ENCODE data around the gene EIF4E1B.

The EIF4E1B gene

GRCh38 chr5:176691524-176691923 lies 61.0 kb downstream of the EIF4E1B start:
- DNase-seq (no peak), ATAC-seq (no peak)

GRCh38 chr5:176692326-176692725 lies 61.9 kb downstream of the EIF4E1B start:
- no peak for DNase-seq
- no peak for ATAC-seq

GRCh38 chr5:176692839-176693476 lies 62.5 kb downstream of the EIF4E1B start:
- ATAC-seq (no peak), DNase-seq (no peak)

- ATAC-seq (no peak), DNase-seq (no peak)
Measured at GRCh38 chr5:176693477-176693851, 63.0 kb downstream of the EIF4E1B start.

- DNase-seq (no peak), ATAC-seq (no peak)
Measured at GRCh38 chr5:176694146-176694545, 63.7 kb downstream of the EIF4E1B start.

GRCh38 chr5:176694631-176695030 lies 64.2 kb downstream of the EIF4E1B start:
- DNase-seq = no peak
- no peak for ATAC-seq

GRCh38 chr5:176695073-176695472 lies 64.6 kb downstream of the EIF4E1B start:
- ATAC-seq = no peak
- DNase-seq = no peak

Data from stimulated activated naive CD8-positive, alpha-beta T cell treated with anti-CD3 and anti-CD28 coated beads, Interleukin-15, Interleukin-2, amounts not matched to agents 100 U/mL and 50 U/mL, for 24 hours (primary cell).